8988T (cell line): ENCODE results near the gene ITK.
A peak's percentile ranks its signal among the peaks of the same experiment; 100 is the strongest.

Experiments used
- DNase-seq: peaks from one replicate; pipeline ENCODE4 v3.0.0; 2011

The ITK gene

DNA sequence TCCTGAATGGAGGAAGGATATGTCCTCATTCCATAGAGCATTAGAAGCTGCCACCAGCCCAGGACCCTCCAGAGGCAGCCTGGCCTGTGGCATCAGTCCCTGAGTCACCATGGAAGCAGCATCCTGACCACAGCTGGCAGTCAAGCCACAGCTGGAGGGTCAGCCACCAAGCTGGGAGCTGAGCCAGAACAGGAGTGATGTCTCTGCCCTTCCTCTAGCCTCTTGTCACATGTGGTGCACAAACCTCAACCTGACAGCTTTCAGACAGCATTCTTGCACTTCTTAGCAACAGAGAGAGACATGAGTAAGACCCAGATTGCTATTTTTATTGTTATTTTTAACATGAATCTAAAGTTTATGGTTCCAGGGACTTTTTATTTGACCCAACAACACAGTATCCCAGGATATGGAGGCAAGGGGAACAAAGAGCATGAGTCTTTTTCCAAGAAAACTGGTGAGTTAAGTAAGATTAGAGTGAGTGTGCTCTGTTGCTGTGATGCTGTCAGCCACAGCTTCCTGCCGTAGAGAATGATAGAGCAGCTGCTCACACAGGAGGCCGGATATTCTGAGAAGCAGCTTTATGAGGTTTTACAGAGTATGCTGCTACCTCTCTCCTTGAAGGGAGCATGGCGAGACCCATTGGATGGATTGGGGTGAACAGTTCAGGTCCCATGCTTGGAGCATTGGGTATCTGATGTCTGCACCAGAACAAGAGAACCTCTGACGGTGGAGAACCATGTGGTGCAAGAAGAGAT lies 72.2 kb downstream of the ITK start:
- DNase-seq: no peak

DNA sequence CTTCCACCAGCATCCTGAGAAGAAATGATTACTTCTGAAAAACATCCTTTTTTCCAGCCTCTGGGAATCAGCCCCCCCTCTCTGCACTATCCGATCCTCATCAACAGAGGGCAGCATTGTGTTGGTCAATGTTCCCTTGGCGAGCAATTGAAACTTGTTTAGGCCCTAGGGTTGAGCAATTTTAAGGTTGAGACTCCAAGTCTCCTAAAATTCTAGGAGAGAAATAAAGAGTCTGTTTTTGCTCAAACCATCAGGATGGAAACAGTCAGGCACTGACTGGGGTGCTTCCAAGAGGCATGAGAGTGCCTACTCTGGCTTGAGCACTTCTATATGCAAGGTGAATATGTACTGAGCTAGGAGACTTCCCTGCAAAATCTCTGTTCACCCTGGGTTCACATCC lies 72.9 kb downstream of the ITK start:
- DNase-seq: no peak

DNA sequence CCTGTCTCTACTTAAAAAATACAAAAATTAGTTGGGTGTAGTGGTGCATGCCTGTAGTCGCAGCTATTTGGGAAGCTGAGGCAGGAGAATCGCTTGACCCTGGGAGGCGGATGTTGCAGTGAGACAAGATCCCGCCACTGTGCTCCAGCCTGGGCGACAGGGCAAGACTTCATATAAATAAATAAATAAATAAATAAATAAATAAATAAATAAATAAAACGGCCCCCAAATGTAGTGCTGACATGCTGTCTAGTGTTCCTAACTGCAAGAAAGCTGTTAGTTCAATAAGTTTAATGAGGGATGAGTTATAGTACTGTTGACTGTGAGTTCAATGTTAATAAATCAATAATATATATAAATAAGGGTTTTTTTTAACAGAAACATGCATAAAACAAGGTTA lies 77.8 kb downstream of the ITK start:
- DNase-seq: no peak

DNA sequence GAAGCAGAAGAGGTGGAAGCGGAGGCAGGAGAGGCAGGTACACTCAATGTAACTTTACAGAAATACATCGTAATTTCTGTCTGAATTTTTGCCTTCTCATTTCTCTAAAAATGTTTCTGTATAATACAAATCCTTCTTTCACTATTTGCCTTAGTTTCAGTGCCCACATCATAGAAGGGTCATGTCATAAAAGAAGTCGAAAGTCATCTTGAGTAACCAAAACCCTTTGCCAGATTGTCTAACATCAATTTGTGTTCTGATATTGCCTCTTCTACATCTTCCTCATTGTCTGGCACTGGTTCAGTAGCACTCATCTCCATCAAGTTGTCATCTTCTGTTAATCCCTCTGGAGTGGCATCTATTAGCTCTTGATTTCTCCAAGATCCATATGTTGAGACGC lies 79.1 kb downstream of the ITK start:
- no peak for DNase-seq

DNA sequence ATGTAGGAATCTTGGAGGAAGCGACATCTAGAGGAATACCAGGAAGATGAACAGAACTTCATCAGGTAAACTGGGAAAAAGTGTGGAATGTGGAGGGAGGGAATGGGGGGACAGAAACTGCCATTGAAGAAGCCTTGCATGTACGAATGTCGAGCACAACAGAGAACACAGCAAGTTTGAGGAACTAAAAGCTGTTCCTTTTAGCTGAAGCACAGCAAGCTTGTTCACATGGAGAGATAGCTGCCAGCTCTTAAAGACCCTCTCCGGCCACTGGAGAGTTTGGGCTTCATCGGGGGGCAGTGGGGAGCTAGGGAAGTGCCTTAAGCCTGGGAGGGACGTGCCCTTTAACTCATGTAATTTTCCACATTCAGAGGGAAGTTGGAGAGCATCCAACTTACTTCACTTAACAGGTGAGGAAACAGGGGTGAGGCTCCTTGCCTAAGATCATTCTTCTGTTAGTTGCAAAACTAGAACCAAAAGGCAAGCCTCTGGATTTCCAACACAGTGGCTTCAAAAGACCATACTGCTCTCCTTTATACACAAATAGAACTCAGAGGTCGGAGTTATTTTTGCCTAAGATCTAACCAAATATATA lies 83.0 kb downstream of the ITK start:
- DNase-seq: no peak

DNA sequence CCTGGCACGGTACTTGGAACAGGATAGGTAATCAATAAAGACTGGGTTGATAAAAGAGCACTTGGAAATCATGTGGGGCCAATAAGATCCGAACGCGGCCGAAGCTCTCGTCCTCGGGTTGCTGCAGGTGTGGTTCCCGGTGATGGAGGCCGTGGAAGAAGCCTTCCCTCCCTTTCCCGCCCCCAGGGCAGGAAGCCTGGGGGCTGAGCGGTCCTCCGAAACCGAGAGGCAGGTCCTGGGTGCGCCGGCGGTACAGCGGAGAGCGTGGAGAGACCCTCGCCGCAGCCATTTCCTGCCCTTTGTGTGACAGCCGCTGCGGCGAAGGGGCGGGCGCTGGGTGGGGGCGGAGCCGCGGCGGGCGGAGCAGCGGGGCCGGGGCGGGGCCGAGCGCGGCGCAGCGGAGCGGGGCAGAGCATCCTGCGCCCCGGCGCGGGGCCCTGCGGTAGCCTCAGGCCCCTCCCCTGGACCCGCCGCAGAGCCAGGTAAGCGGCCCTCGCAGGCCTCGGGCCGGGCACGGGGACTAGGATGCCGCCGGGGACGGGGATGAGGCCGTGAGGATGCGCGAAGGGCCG lies 85.2 kb downstream of the ITK start, which contains the start of gene CYFIP2:
Gene CYFIP2, plus strand, starts transcription at position 410 of the 572 bp plus-strand sequence. CDS start 19,239 bp downstream, outside the sequence.
- DNase-seq: peak; percentile 74

DNA sequence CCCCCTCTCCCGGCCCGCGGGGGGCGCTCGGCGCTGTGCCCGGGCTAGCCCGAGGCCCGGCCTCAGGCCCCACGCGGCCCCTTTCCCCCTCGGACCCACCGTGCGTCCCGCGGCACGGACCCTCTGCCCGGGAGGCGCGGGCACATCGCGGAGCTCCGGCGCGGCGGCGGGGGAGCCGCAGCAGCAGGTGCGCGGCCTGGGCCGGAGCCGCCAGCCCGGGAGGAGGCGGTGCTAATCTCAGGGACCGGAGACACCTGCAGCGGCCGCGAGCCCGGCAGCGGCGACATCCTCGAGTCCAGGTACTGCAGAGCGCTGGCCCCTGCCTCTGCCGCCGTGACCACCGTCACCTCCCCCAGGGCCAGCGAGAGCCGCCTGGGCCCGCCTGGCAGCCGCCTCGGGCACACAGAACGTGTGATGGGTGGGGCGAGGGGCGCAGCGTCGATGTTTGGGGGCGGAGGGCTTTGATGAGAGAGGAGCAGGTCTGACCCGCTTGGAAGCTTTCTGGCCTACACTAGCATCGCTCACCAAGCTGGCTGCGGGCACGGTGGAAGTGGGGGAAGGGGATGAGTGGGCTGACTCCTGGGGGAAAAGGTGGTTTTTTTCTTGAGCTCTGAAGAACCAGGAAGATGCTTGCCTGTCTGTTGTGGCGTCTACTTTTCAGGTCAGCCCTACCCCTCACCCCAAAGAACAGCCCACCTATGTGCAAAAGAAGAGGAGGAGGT lies 85.8 kb downstream of the ITK start:
- DNase-seq: peak; percentile 53

DNA sequence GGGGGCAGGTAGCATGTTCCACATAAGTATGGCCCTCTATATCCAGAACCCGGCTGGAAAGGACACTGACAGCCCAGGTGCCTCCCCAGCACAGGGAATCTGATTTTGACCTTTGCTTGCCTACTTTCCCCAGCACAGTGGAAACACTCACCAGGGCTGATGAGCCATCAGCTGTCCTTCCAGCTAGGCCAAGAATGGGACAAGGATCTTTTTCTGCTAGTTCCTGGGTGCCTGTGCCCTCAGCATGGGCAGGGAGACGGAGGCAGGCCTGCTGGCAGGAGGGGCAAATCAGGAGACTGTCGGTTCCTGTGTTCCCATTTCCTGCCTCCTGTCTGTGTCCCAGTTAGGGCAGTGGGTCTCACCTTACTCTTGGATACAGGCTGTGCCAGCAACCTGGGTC lies 86.4 kb downstream of the ITK start:
- no peak for DNase-seq

DNA sequence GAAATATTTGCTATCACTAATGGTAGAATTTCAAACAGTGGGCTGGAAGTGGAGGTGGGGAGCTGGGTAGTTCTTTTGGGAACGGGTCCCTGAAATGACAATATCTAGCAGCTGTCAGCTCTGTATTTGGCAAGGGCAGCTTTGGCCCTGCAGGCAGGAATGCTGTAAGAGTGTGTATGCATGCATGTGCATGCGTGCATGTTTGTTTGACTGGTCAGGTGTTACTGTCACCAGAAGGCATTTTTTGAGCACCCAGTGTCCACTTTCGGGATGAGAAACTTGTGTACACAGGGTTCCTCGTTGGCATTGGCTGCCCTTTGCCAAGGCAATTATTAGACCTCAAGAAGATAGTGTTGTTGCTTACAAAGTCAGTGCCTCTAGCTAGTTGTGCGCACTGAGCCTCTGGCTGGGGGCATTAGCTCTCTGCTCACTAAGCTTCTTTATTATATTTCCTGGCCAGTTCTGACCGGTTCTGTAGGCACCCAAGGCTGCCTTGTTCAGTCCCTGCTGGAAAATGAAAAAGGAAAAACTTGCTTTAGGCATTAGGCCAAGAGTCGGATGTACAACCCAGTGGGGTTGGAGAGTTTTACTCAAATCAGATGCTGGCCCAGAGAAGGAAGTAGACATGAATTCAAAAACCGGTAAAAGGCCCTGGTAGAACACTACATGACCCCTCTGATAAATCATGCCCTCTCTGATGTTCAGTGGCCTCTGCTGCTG lies 87.3 kb downstream of the ITK start:
- no peak for DNase-seq

DNA sequence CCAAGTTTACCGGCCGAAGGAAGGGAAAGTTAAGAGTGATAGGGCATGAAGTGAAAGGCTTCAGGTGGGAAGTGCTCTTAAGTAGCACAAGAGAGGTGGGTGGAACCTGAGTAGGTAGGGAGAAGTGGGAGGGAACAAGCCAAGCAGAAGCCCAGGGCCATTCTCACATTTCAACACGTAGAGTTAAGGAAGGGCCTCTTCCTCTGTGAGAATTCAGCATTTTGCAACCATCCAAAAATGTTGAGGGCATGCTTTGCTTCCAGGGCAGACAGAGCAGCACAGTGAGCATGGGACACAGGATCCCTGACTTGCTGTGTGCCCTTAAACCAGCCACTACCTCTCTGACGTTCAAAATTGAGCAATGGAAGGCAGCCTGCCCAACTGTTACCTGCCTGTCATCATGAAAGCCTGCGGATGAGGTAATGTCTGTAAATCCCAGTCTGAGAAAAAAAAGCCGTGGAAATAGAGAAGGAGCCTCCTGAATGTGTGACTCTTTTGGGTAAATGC lies 88.6 kb downstream of the ITK start:
- DNase-seq: no peak

DNA sequence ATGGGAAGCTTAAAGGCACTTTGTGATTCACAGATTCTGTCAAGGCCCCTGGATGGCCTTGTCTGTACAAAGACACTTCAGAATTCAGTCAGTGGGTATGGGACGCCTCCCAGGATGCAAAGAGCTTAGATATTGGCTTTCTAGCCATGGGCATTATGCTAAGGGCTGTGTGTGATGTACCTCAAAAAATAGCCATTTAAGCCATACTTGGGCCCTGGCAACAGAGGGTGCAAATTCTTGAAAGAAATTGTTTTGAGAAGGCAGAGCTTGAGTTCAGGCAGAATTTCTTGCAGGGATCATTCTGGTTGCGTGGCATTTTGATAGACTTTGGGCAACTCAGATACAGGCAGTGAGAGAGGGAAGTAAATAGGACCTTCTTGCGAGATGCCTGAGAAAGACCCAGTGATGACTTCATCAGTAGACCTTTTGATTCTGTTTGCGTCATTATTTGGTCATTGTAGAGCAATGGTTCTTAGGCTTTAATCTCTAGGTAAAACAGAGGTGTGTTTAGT lies 89.2 kb downstream of the ITK start:
- DNase-seq: no peak

DNA sequence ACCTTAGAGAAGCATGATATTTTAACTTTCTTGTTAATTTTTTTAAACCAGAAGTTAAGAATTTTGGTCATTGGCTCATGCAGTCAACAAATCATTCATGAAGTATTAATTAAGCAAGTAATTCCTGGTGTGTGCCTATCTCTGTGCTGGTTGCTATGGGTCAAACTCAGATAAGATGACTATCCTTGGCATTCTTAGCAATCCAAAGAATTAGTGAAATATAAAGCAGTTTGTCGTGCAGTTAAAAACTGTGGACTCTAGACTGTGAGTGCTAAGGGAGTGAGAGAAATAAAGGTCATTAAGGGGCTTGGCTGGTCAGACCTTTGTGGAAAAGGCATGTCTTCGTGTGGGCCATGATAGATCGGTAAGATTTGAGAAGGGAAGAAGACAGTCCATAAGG lies 90.1 kb downstream of the ITK start:
- no peak for DNase-seq

DNA sequence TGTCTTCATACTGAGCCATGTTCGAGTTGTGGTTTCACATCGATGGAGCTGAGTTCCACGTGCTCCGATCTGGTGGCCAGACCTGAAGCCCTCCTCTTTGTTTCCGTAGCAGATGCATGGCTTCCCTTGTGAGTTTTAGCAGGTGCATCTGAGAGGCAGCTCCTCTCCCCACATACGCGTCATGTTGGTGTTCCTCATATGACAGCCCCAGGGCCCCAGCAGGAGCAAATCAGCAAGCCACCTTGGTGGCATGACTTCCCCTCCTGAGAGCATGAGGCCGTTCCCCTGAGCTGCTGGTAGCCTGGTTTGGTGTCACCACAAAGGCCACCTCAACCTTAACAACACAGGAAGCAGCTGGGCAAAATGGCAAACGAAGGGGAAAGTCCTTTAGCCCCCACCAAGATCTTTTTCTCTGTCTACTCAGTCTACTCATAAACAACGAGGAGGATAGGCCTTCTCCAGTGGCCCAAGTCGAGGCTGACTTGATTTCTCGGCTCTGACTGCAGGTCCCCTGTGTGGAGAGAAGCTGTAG lies 91.2 kb downstream of the ITK start:
- no peak for DNase-seq

DNA sequence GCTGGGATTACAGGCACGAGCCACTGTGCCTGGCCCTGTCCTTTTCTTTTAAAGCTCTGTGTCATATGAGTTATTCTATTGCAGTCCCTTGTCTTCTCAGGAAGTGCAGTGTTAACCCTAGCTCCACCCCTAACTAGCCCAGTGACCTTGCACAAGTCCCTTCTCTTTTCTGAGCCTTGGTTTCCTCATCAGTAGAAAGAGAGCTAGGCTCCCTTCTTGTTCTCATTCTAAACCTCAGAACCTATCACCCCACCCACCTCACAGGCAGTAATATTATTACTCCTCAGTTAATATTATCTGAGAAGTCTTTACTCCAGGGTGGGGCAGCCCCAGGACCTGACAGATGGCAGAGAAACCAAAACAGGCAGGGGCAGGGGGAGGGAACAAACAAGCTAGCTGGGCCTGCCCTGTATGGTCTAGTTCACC lies 92.5 kb downstream of the ITK start:
- DNase-seq: no peak

DNA sequence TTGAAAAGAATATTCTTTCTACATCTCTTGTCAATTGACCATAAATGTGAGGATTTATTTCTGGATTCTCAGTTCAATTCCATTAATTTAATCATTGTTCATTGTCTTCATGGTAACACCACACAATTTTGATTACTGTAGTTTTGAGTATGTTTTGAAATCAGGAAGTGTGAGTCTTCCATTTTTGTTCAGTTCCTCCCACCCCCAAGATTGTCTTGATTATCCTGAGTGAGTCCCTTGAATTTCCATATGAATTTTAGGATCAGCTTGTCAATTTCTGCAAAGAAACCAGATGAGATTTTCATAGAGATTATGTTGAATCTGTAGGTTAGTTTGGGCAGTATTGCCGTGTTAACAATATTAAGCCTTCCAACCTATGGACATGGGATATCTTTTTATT lies 94.8 kb downstream of the ITK start:
- no peak for DNase-seq

DNA sequence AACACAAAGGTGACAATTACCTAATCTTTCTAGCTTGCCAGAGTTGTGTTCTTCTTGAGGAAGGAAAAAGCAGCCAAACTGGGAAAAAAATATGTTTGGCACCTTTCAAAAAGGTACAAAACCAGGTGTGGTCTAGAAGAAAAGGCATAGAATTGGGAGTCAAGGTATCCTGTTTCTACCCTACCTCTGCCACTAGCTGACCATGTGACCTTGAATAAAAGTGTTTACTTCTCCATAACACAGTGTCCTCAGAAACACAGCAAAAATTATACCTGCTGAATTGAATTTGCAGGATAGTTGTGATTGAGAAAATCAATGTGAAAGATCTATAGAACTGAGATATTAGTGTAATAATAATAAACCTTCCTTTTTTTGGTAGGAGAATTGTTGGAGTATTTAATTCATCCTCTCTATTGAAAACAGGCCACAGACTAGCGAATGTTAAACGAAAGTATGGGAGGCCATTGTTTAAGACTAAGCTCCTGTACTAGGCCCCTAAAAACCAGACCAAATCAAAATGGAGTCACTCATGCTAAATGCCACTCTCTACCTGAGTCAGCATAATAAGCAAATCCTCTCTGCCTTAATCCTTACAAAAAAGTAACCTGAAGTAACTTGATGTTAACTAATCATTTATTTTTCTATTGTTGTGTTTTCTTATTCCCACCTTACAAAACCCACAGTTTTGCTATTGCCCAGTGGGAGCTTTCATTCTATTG lies 97.8 kb downstream of the ITK start:
- no peak for DNase-seq

DNA sequence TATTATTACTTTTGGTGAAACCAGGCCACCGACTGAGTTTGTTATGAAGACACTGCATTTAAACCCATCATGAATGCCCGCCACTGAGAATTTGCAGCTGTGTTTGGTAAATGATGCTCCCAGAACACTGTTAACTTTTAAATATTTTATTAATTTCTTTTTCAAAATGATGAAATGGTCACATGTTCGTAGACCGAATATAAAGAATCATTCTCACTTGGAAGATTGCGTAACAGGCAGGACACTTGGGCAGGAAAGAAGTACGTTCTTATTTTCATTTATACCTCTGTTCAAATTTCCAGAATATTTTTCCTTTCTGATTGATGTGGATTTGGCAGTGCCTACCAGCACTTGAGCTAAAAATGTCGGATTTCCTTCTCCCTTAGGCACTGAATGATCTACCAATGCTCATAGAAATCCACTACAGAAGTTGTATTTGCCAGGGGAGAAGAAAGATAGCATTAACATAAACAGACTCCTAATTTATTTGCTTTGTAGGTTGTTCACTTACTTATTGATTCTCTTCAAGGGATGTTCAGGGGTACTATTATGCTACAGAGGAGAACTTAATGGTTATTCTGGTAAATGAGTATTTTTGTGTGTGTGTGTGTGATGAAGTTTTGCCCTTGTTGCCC lies 99.1 kb downstream of the ITK start:
- no peak for DNase-seq

DNA sequence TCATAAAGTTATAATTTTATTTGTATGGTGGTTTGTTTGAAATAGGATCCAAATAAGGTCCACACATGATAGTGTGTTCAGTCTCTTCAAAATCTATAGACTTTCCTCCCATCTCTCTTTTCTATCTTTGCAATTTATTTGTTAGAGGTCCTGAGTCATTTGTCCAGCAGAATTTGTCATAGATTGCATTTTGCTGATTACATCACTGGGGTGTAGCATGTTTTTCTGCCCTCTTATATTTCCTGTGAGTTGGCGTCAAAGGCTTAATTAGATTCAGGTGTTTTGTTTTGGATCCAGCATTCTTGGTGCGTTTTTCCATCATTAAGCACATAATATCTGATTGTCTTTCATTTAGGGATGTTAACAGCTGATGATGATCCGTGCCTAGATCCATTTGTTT lies 100.3 kb downstream of the ITK start:
- DNase-seq: no peak

DNA sequence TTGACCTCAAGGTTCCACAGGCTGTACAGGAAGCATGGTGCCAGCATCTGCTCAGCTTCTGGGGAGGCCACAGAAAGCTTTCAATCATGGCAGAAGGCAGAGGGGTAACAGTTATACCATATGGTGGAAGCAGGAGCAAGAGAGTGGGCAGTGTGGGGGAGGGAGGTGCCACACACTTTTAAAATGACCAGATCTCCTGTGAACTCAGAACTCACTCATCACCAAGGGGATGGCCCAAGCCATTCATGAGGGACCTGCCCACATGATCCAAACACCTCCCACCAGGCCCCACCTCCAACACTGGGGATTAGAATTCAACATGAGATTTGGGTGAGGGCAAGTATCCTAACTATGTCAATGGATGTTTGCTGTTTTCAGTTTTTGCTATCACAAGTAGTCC lies 101.5 kb downstream of the ITK start:
- DNase-seq: no peak

DNA sequence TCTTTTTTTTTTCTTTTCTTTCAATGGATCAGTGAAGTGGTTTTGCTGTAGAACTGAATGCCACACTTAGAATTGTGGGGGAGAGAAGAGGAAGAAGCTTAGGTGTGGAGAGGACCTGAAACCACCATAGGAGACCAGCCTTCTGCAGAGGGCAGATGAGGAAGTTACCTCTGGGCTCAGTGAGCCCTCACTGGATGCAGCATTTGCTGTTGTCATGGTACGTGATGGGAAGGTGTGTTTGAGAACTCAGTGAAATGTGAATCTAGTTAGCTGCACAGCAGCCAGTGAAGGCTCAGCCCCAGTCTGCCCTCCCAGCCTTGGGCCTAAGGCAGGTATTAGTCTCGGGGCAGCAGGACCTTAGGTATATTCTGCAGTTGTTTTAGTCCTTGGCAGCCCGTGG lies 102.8 kb downstream of the ITK start:
- no peak for DNase-seq
